GM12865 (cell line): ENCODE measurements around the gene HTR2C.
"Not testable (repeated sequence)": the region's sequence is repeated elsewhere in the genome, so short reads cannot be mapped to it uniquely, and the experiment has no call there.

Experiments used
- DNase-seq: peaks from one replicate; pipeline ENCODE4 v3.0.0; 2010; ENCODE audit warnings: low read depth
- H3K4me3 ChIP-seq: 2 replicates; pipeline ENCODE4 v1.5.1; 2011; ENCODE audit warnings: mild to moderate bottlenecking, low read depth, low read length, control low read depth
- TF ChIP-seq, protein P1 (sequence below): IDR thresholded peaks from 2 replicates; pipeline ENCODE4 v1.5.1; 2011; ENCODE audit warnings: low read length, control low read depth, low read depth, inconsistent platforms; ENCODE audit not compliant: insufficient read depth; ENCODE audit errors: missing control alignments

HTR2C gene

DNA sequence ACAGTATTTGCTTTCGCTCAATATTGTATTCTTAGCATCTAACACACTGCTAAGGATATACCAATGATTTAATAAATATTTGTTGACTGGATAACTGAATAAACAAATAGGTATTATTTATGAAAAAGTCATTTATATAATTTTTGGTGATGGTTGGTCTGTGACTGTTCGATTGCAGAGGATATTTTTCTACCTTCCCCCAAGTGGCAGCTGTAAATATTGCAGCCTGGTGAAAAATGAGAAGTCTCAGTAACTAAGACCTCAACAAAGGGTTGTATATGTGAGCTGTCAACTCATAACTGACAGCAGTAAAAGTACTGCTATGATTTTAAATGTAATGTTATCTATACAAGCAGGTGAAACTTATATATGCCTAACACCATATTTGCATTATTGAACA, 36.0 kb downstream of the HTR2C start:
- no peak overlapping the region for H3K4me3 ChIP-seq
- TF ChIP-seq, protein P1, sequence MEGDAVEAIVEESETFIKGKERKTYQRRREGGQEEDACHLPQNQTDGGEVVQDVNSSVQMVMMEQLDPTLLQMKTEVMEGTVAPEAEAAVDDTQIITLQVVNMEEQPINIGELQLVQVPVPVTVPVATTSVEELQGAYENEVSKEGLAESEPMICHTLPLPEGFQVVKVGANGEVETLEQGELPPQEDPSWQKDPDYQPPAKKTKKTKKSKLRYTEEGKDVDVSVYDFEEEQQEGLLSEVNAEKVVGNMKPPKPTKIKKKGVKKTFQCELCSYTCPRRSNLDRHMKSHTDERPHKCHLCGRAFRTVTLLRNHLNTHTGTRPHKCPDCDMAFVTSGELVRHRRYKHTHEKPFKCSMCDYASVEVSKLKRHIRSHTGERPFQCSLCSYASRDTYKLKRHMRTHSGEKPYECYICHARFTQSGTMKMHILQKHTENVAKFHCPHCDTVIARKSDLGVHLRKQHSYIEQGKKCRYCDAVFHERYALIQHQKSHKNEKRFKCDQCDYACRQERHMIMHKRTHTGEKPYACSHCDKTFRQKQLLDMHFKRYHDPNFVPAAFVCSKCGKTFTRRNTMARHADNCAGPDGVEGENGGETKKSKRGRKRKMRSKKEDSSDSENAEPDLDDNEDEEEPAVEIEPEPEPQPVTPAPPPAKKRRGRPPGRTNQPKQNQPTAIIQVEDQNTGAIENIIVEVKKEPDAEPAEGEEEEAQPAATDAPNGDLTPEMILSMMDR = peak; percentile 26
- DNase-seq = peak; percentile 1

DNA sequence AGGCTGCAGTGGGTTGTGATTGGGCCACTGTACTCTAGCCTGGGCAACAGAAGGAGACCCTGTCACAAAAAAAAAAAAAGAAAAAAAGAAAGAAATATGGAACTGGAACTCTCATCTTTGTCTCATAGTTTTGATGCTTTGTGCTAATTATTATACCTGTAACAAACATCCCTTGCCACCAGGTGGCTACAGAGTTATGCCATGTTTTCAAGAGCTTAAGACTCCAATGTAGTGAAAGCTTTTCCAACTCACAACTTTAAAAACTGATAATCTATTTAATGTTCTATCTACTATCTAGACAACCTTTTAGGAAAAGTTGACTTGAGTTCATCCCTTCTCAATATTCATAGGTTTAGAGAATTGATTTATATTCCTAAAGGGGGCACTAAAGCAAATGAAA, 42.4 kb downstream of the HTR2C start:
- no peak overlapping the region for H3K4me3 ChIP-seq
- DNase-seq = peak; percentile 9
- TF ChIP-seq, protein P1 = peak; percentile 21

DNA sequence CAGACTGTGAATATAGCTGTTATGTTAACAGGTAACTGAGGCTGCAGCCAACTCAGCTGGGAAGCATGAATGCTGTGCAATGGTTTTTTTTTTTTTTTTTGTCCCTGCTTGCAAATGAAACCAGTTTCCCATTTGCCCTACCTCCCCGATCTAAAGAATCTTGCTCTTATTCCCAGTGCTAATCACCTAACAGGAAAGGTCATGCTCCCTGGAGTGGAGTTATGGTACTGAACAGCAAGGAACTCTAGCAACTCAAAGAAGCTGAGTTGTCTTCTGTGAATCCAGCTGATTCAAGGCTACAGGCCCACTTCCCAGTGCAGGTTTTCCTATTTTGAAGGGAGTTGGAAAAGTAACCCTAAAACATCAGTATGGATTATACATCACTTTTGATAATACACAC, 52.1 kb downstream of the HTR2C start:
- H3K4me3 ChIP-seq = no peak overlapping the region
- DNase-seq = no peak
- TF ChIP-seq, protein P1 = no peak

DNA sequence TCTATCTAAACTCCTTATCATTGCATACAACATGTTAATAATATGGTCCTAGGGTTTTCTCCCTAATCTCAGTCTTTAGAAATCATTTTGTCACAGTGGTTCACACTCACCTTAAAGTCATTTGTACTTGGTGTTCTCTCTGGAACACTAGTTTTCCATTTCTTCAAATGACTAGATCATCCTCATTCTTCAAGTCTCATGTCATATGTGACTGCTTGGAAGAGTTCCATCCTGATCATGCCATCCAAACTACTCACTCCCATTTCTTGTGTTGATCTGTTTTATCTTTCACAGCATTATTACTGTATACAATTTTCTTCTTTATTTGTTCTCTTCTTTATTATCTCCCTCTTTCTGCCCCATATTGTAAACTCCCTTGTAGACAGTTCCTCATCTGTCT, 66.5 kb downstream of the HTR2C start:
- TF ChIP-seq, protein P1 = no peak
- H3K4me3 ChIP-seq = no peak overlapping the region
- no peak for DNase-seq

DNA sequence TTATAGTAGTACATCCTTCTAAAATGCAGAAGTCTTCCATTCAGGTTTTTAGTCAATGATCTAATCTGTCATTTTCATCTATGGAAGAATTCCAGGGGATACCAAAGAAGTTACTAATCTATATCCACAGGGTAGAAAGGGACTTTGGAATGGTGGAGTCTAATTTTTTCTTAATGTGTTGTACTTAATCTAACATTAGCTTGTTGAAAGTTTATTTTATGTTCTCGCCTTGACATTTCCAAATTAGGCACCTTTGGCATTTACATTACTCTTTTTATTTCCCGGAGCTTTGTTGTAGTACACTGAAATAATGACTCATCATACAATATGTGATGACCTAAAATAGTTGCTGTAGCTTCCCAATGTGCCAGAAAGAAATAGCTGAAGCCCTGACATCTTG, 91.5 kb downstream of the HTR2C start:
- DNase-seq = no peak
- no peak overlapping the region for H3K4me3 ChIP-seq
- TF ChIP-seq, protein P1 = no peak

DNA sequence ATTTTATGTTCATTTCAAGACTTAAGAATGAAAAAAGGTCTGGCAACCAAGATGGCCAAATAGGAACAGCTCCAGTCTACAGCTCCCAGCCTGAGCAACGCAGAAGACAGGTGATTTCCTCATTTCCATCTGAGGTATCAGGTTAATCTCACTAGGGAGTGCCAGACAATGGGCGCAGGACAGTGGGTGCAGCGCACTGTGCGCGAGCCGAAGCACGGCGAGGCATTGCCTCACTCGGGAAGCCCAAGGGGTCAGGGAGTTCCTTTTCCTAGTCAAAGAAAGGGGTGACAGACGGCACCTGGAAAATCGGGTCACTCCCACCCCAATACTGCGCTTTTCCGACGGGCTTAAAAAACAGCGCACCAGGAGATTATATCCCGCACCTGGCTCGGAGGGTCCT, 116.6 kb downstream of the HTR2C start:
- DNase-seq, H3K4me3 ChIP-seq: not testable (repeated sequence)

DNA sequence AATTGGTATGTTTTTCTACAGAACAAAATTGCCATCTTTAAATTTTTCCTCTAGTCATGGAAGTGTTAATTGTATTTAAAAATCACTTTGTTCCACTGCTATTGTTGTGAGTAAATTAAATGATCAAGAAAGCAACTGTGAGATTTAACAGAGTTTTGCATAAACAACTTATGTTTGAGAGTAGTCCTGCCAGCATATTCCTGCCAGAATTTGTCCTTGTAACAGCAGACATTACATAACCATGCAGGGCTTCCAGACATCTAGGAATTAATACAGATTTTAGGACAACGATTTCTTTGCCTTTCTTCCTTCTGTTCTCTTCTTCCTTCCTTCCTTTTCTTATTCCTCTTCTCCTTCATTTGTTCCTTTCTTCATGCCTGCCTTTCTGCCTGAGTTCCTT, 125.5 kb downstream of the HTR2C start:
- TF ChIP-seq, protein P1 = no peak
- no peak overlapping the region for H3K4me3 ChIP-seq
- DNase-seq = no peak
